Peyer's patch (tissue), 4 donors: ENCODE results near the gene JDP2. TPM values are rescaled to one million over a fixed set of nuclear protein-coding genes. Genes with fewer than 3 reads are reported as not detected.

ENCODE experiments used
- DNase-seq, 3 donors: peaks; one replicate each; pipeline ENCODE4 v3.0.0-alpha.2; 2017 to 2019
- H3K27ac ChIP-seq, 4 donors: fragments of 200-600 bp; sonication (generic); one replicate each; pipeline ENCODE4 v1.5.1; 2016 to 2019
- H3K27me3 ChIP-seq, 2 donors: fragments of 200-600 bp; sonication (generic); one replicate each; pipeline ENCODE4 v1.5.1; 2019
- H3K36me3 ChIP-seq, 3 donors: fragments of 200-600 bp; sonication (generic); one replicate each; pipeline ENCODE4 v1.5.1; 2016 to 2019
- H3K4me1 ChIP-seq, 4 donors: fragments of 200-600 bp; sonication (generic); one replicate each; pipeline ENCODE4 v1.5.1; 2016 to 2019
- H3K4me3 ChIP-seq, 4 donors: fragments of 200-600 bp; sonication (generic); 1 replicate in 3 of 4; 2 replicates in 1 of 4; pipeline ENCODE4 v1.5.1; 2016 to 2019; ENCODE audit warnings: mild to moderate bottlenecking in 1 of 4
- H3K9me3 ChIP-seq, 4 donors: fragments of 200-600 bp; sonication (generic); one replicate each; pipeline ENCODE4 v1.5.1; 2016 to 2019; ENCODE audit warnings: mild to moderate bottlenecking in 1 of 4
- POLR2A ChIP-seq, 2 donors: fragments of 450-650 bp; IDR thresholded peaks; one replicate each; pipeline ENCODE4 v1.5.1; 2017; ENCODE audit warnings: antibody characterized with exemption in 2 of 2, mild to moderate bottlenecking in 2 of 2, moderate library complexity in 2 of 2
- total RNA-seq, 4 donors: library from RNA; depleted of rRNA; stranded (reverse); fragments of >200 nt; gene quantifications; one replicate each; pipeline ENCODE4 v1.1.0, GENCODE V29; 2016
- TF ChIP-seq, protein P1 (sequence below), 6 experiments: fragments of 450-650 bp in 4 of 6; fragments of 200-600 bp in 2 of 6; sonication (generic) in 1 of 6; IDR thresholded peaks; one replicate each; pipeline ENCODE4 v1.5.1; 2017 to 2019; ENCODE audit warnings: antibody characterized with exemption in 6 of 6, mild to moderate bottlenecking in 3 of 6, moderate library complexity in 1 of 6

Gene JDP2
- total RNA-seq, 4 donors from 2014 or later: 56.7 to 111 (median 67.2) TPM

DNA sequence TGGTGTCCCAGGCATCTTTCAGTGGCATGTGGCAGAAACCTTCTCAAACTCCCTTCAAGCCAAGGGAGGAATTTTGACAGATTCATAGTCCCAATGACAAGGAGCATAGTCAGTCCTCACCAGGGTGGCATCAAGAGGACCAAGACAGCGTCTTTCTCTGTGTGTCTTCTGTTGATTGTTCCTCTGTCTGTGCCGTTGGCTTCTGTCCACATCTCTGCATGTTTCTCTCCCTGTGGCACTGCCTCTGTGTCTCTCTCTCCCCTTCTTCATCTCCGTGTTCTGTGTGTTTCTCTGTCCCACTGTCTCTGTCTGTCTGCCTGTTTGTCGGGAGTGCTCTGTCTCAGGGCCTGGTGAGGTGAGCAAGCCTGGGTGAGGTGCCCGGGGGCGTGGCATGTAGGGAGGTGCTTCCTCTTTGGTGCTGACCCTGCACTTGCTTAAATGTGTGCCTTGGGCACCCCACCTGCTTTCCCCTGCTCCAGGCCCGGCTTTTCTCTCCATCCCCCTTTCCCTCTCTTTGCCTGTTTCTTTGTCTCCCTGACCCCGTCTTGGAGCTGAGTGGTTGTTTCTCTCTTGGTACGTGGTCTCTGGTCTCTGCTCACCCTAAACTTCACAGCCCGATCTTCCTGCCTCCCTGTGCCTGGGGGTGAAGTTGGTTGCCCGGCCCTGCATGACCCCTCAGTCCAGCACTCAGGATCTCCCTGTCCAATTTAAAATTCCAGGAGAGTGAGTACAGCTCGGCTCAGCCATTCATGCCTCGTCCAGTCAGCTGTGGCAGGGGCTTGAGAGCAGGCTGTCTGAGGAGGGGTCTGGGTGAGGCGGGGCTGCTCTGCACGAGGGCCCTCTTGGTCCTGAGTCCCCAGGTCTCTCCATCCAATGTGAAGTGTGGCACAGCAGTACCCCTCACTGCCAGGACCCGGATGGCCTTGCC, 28.5 kb downstream of the JDP2 start:
- H3K4me3 ChIP-seq: no peak overlapping the region
- peak overlapping the region in 1 of 4 donors; percentile 31 for H3K27ac ChIP-seq
- H3K36me3 ChIP-seq: peaks cover 0 to 7% (median 0%) of the 10 kb centered on the region in 3 donors
- peaks cover 0 to 66% (median 2%) of the 10 kb centered on the region in 4 donors for H3K4me1 ChIP-seq
- DNase-seq: no peak
- H3K27me3 ChIP-seq: no peaks in the 10 kb centered on the region
- no peaks in the 10 kb centered on the region for H3K9me3 ChIP-seq
- TF ChIP-seq POLR2A (IDR thresholded peaks at IDR 0.05): no peak
- TF ChIP-seq, protein P1, sequence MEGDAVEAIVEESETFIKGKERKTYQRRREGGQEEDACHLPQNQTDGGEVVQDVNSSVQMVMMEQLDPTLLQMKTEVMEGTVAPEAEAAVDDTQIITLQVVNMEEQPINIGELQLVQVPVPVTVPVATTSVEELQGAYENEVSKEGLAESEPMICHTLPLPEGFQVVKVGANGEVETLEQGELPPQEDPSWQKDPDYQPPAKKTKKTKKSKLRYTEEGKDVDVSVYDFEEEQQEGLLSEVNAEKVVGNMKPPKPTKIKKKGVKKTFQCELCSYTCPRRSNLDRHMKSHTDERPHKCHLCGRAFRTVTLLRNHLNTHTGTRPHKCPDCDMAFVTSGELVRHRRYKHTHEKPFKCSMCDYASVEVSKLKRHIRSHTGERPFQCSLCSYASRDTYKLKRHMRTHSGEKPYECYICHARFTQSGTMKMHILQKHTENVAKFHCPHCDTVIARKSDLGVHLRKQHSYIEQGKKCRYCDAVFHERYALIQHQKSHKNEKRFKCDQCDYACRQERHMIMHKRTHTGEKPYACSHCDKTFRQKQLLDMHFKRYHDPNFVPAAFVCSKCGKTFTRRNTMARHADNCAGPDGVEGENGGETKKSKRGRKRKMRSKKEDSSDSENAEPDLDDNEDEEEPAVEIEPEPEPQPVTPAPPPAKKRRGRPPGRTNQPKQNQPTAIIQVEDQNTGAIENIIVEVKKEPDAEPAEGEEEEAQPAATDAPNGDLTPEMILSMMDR (IDR thresholded peaks at IDR 0.05): no peak

DNA sequence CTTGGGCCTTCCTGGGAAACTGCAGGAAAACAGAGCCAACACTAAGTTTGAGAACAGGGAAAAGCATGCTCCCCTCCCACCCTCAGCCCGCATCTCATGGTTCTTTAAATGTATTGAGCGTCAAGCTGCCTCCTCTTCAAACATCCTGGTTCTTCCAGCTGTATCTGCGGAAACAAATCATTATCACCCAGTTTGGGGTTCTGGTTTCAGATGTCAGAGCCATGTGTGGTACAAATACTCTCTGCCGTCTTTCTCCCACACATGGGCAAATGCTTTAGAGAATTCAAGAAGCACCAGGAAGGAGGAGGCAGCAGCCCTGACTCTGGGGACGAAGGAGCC, 29.1 kb downstream of the JDP2 start:
- Histone ChIP-seq H3K27me3 (no peaks in the 10 kb centered on the region), H3K36me3 (peaks cover 0 to 12% (median 0%) of the 10 kb centered on the region in 3 donors), H3K4me1 (peaks cover 0 to 60% (median 2%) of the 10 kb centered on the region in 4 donors), H3K27ac (peak overlapping the region in 1 of 4 donors; percentile 31), H3K4me3 (no peak overlapping the region), H3K9me3 (no peaks in the 10 kb centered on the region)
- no peak for TF ChIP-seq POLR2A (IDR thresholded peaks at IDR 0.05)
- TF ChIP-seq, protein P1 (IDR thresholded peaks at IDR 0.05): no peak
- no peak for DNase-seq

DNA sequence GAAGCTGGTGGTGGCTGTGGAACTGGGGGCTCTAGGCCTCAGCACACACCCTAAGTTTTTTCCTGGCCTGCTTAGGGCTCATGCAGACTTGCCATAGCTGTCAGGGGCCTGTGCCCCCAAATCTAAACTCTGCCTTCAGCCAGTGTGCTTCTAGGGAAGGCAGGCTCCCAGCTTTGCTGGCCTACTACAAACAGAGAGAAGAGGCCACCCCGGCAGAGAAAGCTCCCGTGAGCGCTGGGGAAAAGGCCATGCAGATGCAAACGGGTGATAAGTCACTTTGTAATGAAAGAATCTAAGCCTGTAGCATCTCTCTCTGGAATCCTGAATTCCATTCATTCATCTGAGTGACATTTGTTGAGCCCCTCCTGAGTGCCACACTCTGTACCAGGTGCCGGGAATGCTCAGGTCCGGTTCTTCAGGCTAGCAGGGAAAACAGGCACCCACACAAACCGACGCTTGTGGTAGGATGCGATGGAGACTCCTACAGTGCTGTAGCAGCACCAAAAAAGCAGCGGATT, 29.9 kb downstream of the JDP2 start:
- DNase-seq: no peak
- Histone ChIP-seq H3K27ac (no peak overlapping the region), H3K36me3 (peaks cover 0 to 17% (median 0%) of the 10 kb centered on the region in 3 donors), H3K4me1 (peaks cover 0 to 53% (median 2%) of the 10 kb centered on the region in 4 donors), H3K27me3 (no peaks in the 10 kb centered on the region), H3K9me3 (no peaks in the 10 kb centered on the region), H3K4me3 (no peak overlapping the region)
- no peak for TF ChIP-seq POLR2A (IDR thresholded peaks at IDR 0.05)

DNA sequence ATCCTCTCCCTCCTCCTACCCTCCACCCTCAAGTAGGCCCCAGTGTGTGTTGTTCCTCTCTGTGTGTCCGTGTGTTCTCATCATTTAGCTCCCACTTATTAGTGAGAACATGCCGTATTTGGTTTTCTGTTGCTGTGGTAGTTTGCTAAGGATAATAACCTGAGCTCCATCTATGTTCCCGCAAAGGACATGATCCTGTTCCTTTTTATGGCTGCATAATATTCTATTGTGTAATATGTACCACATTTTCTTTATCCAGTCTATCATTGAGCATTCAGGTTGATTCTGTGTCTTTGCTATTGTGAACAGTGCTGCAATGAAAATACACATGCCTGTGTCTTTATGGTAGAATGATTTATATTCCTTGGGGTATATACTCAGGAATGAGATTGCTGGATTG, 30.5 kb downstream of the JDP2 start:
- peaks cover 0 to 48% (median 2%) of the 10 kb centered on the region in 4 donors for H3K4me1 ChIP-seq
- TF ChIP-seq, protein P1 (IDR thresholded peaks at IDR 0.05): no peak
- no peak for TF ChIP-seq POLR2A (IDR thresholded peaks at IDR 0.05)

DNA sequence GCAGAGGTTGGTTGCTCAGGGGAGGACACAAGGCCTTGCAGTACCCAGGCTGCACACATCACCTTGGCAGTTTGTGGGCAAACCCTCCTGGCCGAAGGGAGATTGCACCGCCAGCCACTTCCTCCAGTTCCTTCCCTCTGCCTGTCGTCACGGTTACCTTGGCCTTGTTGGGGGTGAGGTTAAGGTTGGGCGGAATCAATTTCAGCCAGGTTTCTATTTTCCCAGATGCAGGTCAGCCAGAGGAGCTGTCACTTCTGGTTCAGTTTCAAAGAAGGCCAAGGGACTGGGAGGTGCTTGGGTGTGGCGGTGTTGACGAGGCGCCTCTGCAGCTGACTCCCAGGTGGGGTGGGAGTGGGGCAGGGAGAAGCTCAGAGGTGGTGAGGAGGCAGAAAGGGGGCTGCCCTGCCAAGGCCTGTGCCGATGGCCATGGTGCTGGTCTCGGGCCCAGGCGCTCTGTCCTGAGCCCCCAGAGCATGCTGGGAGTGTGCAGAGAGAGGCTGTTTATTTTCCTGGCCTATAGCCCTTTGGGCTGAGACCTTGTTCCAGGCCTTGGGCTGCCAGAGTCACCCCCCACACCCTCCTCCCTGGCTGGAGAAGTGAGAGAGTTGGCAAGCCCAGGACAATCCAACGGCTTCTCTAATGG, 31.4 kb downstream of the JDP2 start:
- Histone ChIP-seq H3K9me3 (no peaks in the 10 kb centered on the region), H3K27ac (peak overlapping the region in 3 of 4 donors; percentile 22 to 55 (median 49)), H3K4me1 (peaks cover 0 to 39% (median 2%) of the 10 kb centered on the region in 4 donors), H3K27me3 (no peaks in the 10 kb centered on the region), H3K36me3 (peaks cover 0 to 29% (median 0%) of the 10 kb centered on the region in 3 donors), H3K4me3 (no peak overlapping the region)
- TF ChIP-seq, protein P1 (IDR thresholded peaks at IDR 0.05): peak in 1 of 6 experiments; percentile 23
- no peak for TF ChIP-seq POLR2A (IDR thresholded peaks at IDR 0.05)
- peak in 2 of 3 donors; percentile 46 to 70 for DNase-seq

More for the DNA sequence above, 30.5 kb downstream of the JDP2 start:
- Histone ChIP-seq H3K9me3 (no peaks in the 10 kb centered on the region), H3K27ac (peak overlapping the region in 2 of 4 donors; percentile 49 to 55), H3K4me3 (no peak overlapping the region), H3K36me3 (peaks cover 0 to 23% (median 0%) of the 10 kb centered on the region in 3 donors), H3K27me3 (no peaks in the 10 kb centered on the region)
- no peak for DNase-seq
